ENCODE measurements around the gene ATP13A3.

Gene ATP13A3

GRCh38 chr3:194365978-194366490 lies 120.8 kb downstream of the ATP13A3 start:
- DNase-seq, result no peak

DNA sequence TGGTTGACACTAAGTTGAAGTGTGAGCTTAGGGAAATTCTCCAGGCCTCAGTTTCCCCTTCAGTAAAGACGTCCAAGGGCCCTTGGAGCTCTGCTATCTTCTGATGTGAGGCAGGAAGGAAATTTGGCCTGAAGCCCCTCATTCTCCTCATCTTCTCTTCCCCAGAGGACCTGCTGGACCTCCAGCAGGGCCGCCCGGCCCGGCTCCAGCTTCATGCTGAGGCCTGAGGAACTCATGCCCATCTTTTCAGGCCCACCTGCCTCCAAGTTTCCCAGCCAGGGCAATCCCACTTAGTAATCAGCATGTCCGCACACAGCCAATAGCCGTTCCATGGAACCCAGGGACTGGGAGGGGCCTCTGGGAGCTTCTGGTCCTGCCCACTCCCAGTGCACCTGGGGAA lies 121.3 kb downstream of the ATP13A3 start:
- no peak for DNase-seq

- DNase-seq, result peak; percentile 58
These were observed 122.0 kb downstream of the ATP13A3 start for GRCh38 chr3:194364652-194365434.

GRCh38 chr3:194364314-194364651 lies 122.5 kb downstream of the ATP13A3 start:
- no peak for DNase-seq

GRCh38 chr3:194360568-194360967 lies 126.2 kb downstream of the ATP13A3 start:
- DNase-seq, result no peak

- DNase-seq, result no peak
These were observed 129.1 kb downstream of the ATP13A3 start for GRCh38 chr3:194357681-194358080.

DNA sequence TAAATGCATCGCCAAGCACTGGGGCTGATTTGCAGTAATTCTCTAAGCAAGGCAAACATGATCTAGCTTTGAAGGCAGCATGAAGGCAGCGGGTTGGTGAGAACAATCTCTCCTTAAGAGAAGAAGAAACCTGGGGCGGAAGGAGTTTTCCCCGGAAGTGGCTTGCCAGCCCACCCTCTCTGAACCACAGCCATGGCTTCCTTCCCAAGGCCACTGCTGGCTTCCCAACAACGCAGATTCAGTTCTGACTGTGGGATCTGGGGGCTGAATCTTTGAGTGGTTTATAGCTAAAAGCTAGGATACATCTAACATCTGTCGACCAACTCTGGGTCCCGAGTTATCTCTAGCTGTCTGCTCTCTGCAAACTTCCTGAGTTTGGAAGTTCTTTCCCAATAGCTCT lies 131.4 kb downstream of the ATP13A3 start:
- no peak for DNase-seq

GRCh38 chr3:194354315-194354714 lies 132.5 kb downstream of the ATP13A3 start:
- no peak for DNase-seq
